Ovary (tissue), 3 donors: Measurements from ENCODE around the gene SOX5.

Experiments
- EP300 ChIP-seq: sonication (generic); formaldehyde crosslinking; IDR thresholded peaks from one replicate; pipeline ENCODE4 v1.6.1; 2017; ENCODE audit warnings: antibody characterized with exemption
- POLR2A ChIP-seq: fragments of 450-650 bp; IDR thresholded peaks from one replicate; pipeline ENCODE4 v1.6.1; 2017; ENCODE audit warnings: antibody characterized with exemption, mild to moderate bottlenecking, moderate library complexity
- TF ChIP-seq, protein P1 (sequence below), 3 donors: fragments of 450-650 bp in 2 of 3; fragments of 200-600 bp in 1 of 3; IDR thresholded peaks; one replicate each; pipeline versions ENCODE4 v1.5.1 to v1.8.0; 2016 to 2022; ENCODE audit warnings: antibody characterized with exemption in 3 of 3, mild to moderate bottlenecking in 1 of 3
- donor health status: DM: no; HTN: no; CAD: no.

DNA sequence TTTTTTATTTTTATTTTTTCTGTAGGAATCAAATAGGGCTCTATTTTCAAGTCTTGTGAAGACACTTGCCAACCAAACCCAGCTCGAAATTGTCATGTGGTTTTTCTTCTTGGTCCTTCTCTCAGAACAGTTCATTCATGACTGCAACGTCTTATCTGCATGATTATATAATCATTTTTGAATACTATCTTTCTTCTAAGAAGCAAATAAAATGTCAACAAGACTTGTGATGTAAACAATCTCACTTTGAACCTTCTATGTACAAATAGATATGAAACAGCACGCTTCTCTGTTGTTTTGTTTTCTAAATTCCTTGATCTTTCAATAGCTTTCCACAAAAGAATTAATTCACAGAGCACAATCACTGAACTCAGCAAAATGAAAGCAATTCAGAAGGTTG, 320.7 kb downstream of the SOX5 start:
- TF ChIP-seq, protein P1, sequence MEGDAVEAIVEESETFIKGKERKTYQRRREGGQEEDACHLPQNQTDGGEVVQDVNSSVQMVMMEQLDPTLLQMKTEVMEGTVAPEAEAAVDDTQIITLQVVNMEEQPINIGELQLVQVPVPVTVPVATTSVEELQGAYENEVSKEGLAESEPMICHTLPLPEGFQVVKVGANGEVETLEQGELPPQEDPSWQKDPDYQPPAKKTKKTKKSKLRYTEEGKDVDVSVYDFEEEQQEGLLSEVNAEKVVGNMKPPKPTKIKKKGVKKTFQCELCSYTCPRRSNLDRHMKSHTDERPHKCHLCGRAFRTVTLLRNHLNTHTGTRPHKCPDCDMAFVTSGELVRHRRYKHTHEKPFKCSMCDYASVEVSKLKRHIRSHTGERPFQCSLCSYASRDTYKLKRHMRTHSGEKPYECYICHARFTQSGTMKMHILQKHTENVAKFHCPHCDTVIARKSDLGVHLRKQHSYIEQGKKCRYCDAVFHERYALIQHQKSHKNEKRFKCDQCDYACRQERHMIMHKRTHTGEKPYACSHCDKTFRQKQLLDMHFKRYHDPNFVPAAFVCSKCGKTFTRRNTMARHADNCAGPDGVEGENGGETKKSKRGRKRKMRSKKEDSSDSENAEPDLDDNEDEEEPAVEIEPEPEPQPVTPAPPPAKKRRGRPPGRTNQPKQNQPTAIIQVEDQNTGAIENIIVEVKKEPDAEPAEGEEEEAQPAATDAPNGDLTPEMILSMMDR (IDR thresholded peaks at IDR 0.05): no peak
- TF ChIP-seq POLR2A: no peak
- TF ChIP-seq EP300: no peak
